GM23248 (cell line): Measurements from ENCODE around the gene FAM167B.

Source experiments
- EZH2 ChIP-seq: fragments of 200-600 bp; sonication (generic); IDR thresholded peaks from 2 replicates; pipeline ENCODE4 v1.6.1; 2018; ENCODE audit warnings: antibody characterized with exemption, mild to moderate bottlenecking; ENCODE audit not compliant: insufficient read depth, poor library complexity, severe bottlenecking
- EZH2phosphoT487 ChIP-seq: fragments of 200-600 bp; sonication (generic); IDR thresholded peaks from 2 replicates; pipeline ENCODE4 v1.6.1; 2018; ENCODE audit warnings: antibody characterized with exemption, moderate library complexity, mild to moderate bottlenecking, low read depth; ENCODE audit not compliant: insufficient read depth

DNA sequence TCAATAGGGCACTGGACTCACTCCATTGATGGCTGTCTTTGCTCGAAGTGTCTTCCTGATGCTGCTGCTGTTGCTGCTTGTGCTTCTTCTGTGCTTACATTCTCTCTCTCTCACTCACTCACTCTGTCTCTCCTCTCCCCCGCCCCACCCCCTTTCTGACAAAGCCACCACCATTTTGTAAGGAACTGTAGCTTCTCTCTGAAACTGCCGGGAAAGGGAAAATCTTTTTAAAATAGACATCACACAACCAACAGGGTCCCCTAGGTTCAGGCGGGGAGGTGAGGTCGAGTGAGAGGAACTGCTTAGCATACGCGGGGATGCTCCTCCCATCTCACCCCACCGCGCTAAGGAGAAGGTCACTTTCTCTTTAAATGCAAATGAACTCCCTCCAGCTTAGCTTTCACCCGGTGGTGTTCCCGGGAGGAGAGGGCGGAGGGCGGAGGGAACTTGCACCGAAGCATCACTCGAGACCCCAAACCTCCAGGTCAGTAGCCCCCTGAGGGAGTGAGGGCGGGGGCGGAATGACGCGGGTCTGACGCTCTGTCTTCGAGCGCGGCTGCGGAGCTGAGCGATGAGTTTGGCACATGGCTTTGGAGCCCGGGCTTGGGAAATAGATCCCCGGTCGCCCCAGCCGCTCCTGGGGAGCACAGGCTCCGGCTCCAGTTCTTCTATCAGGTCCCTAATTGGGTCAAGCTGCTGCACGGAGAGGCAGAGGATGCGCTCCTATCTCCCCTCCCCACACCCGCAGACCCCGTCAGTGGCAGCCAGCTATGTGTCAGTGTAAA, 46.6 kb upstream of the FAM167B start, which contains the start of gene CCDC28B:
- TF ChIP-seq EZH2phosphoT487 (no peak), EZH2 (no peak)
